Mesothelial cell of epicardium (in vitro differentiated cells): Measurements from ENCODE around the gene SLC25A33. TPM values are rescaled to one million over a fixed set of nuclear protein-coding genes. Genes with fewer than 3 reads are reported as not detected.

Experiments
- DNase-seq, 2 experiments: peaks; one replicate each; pipeline ENCODE4 v3.0.0; 2021; ENCODE audit warnings: low spot score in 2 of 2; ENCODE audit not compliant: unreplicated experiment in 2 of 2
- H3K27ac Mint-ChIP-seq: 2 replicates; pipeline ENCODE4 v1.8.0; 2021; ENCODE audit warnings: mixed read lengths
- H3K27me3 Mint-ChIP-seq: 2 replicates; pipeline ENCODE4 v1.8.0; 2021; ENCODE audit warnings: low read depth, mixed read lengths
- H3K36me3 Mint-ChIP-seq: 2 replicates; pipeline ENCODE4 v1.8.0; 2021; ENCODE audit warnings: mixed read lengths
- H3K4me1 Mint-ChIP-seq: 2 replicates; pipeline ENCODE4 v1.8.0; 2021; ENCODE audit warnings: mixed read lengths
- H3K4me3 Mint-ChIP-seq: 2 replicates; pipeline ENCODE4 v1.8.0; 2021; ENCODE audit warnings: mild to moderate bottlenecking, moderate library complexity, mixed read lengths
- H3K9me3 Mint-ChIP-seq: 2 replicates; pipeline ENCODE4 v1.8.0; 2021; ENCODE audit warnings: mixed read lengths
- total RNA-seq: library from RNA; stranded (reverse); gene quantifications from 3 replicates; pipeline ENCODE4 v1.2.1, GENCODE V29; 2021
- TF ChIP-seq, protein P1 (sequence below): fragments of 200-600 bp; sonication (generic); IDR thresholded peaks from one replicate; pipeline ENCODE4 v1.5.0; 2021; ENCODE audit warnings: antibody characterized with exemption; ENCODE audit not compliant: unreplicated experiment

SLC25A33 gene
- total RNA-seq, 1 donor from 2014 or later, result 4.7 TPM

DNA sequence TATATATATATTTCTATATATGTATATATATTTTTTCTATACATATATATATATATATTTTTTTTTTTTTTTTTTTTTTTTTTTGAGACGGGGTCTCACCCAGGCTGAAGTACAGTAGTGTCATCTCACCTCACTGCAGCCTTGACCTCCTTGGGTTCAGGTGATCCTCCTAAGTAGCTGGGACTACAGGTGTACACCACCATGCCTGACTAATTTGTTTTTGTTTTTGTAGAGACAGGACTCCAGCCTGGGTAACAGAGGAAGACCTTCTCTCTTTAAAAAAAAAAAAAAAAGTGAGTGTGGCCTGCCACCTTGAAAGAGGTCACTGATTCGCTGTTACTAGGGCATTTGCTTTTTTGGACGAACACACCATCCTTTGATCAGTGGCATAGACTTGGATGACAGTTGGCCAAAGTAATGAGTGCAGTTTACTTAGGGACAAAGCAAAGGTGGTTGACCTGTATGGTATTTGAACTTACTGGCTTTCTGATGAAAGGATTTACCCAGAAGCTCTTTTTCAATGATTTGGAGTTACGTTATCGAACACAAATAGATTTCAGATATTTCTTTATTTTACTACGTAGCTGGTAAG is 10.8 kb downstream of the SLC25A33 start:
- no peak for DNase-seq
- no peaks in the 10 kb centered on the region for H3K27me3 Mint-ChIP-seq
- H3K4me1 Mint-ChIP-seq, result peaks cover 3% of the 10 kb centered on the region

DNA sequence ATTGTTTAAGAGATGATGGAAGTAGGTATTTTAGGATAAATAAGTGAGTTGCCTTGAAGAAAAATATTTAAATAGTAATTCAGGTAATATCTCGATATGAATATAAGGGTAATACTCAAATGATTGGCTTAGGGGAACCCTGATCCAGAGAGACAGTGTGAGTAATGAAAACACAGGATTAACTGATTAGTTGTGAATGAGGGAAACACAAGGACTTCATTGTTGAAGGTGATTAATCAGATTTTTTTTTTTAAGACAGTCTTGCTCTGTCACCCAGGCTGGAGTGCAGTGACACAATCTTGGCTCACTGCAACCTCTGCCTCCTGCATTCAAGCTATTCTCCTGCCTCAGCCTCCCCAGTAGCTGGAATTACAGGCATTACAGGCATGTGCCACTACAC is 12.7 kb downstream of the SLC25A33 start:
- H3K36me3 Mint-ChIP-seq, result peaks cover 11% of the 10 kb centered on the region
- TF ChIP-seq, protein P1, sequence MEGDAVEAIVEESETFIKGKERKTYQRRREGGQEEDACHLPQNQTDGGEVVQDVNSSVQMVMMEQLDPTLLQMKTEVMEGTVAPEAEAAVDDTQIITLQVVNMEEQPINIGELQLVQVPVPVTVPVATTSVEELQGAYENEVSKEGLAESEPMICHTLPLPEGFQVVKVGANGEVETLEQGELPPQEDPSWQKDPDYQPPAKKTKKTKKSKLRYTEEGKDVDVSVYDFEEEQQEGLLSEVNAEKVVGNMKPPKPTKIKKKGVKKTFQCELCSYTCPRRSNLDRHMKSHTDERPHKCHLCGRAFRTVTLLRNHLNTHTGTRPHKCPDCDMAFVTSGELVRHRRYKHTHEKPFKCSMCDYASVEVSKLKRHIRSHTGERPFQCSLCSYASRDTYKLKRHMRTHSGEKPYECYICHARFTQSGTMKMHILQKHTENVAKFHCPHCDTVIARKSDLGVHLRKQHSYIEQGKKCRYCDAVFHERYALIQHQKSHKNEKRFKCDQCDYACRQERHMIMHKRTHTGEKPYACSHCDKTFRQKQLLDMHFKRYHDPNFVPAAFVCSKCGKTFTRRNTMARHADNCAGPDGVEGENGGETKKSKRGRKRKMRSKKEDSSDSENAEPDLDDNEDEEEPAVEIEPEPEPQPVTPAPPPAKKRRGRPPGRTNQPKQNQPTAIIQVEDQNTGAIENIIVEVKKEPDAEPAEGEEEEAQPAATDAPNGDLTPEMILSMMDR, result no peak
- no peaks in the 10 kb centered on the region for H3K4me1 Mint-ChIP-seq
- no peak overlapping the region for H3K4me3 Mint-ChIP-seq
- no peaks in the 10 kb centered on the region for H3K9me3 Mint-ChIP-seq
- H3K27me3 Mint-ChIP-seq, result no peaks in the 10 kb centered on the region
- H3K27ac Mint-ChIP-seq, result peak overlapping the region; percentile 20
- DNase-seq, result no peak

More for the DNA sequence above, 10.8 kb downstream of the SLC25A33 start:
- peaks cover 5% of the 10 kb centered on the region for H3K36me3 Mint-ChIP-seq
- no peaks in the 10 kb centered on the region for H3K9me3 Mint-ChIP-seq
- no peak overlapping the region for H3K4me3 Mint-ChIP-seq
- TF ChIP-seq, protein P1, result no peak
- H3K27ac Mint-ChIP-seq, result no peak overlapping the region

DNA sequence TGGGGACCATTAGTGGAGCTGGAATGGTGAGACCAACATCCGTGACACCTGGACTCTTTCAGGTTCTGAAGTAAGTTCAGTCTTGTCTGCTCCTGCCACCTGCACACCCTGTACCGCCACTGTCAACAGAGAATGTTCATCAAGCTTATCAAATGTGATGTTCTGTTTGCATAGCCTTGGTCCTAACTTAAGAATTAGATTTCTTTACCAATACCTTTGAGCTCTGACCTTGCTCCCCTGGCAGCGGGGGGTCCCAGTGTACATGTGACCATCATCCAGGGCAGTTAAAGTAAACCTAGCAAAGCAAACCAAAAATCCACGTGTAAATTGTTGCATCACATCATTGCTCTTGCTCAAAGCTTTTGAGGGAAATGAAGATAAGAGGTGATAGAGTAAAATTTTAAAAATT is 14.5 kb downstream of the SLC25A33 start:
- TF ChIP-seq, protein P1, result no peak
- Mint-ChIP-seq H3K4me1 (no peaks in the 10 kb centered on the region), H3K4me3 (no peak overlapping the region), H3K27ac (no peak overlapping the region), H3K9me3 (no peaks in the 10 kb centered on the region), H3K27me3 (no peaks in the 10 kb centered on the region), H3K36me3 (peaks cover 14% of the 10 kb centered on the region)
- no peak for DNase-seq

DNA sequence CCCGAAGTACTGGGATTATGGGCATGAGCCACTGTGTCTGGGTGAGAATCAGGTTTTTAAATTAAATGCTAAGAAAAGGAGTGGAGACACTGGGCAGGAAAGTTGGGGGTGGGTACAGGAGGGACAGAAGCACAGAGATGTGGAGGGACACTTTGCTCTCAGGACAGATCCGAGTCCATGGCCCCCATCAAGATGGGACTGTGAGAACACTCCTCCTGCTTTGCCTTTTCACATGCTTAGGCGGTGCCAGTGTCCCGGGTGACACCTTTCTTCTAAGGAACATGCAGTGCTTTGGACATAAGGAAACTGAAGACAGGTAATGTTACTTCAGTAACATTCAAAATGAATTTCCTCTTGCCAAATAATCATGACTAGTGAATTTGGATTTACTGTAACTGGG is 16.7 kb downstream of the SLC25A33 start:
- peaks cover 7% of the 10 kb centered on the region for H3K4me1 Mint-ChIP-seq
- TF ChIP-seq, protein P1, result no peak
- H3K4me3 Mint-ChIP-seq, result no peak overlapping the region
- H3K27ac Mint-ChIP-seq, result no peak overlapping the region
- no peak for DNase-seq
- no peaks in the 10 kb centered on the region for H3K27me3 Mint-ChIP-seq
- peaks cover 14% of the 10 kb centered on the region for H3K36me3 Mint-ChIP-seq
- H3K9me3 Mint-ChIP-seq, result no peaks in the 10 kb centered on the region

DNA sequence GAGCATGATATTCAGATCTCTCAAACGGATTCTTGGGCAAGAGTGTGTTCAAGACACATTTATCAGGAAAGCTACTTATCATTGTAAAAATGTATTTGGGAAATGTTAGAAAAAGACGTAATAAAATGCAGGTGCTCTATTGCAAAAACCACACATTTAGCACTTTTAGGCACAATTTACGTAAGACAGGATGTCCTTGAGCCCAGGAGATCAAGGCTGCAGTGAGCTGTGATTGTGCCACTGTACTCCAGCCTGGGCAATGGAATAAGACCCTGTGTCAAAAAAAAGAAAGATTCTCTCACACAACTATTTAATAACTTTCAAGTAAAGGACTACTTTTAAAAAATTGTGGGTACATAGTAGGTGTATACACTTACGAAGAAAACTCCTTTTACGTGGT is 18.4 kb downstream of the SLC25A33 start:
- Mint-ChIP-seq H3K9me3 (no peaks in the 10 kb centered on the region), H3K4me3 (no peak overlapping the region), H3K27me3 (no peaks in the 10 kb centered on the region), H3K36me3 (peaks cover 14% of the 10 kb centered on the region), H3K4me1 (peaks cover 15% of the 10 kb centered on the region), H3K27ac (no peak overlapping the region)
- no peak for DNase-seq
- TF ChIP-seq, protein P1, result no peak
